Mucosa of descending colon (tissue), 3 donors: Measurements from ENCODE around the gene SPRN. TPM values are rescaled to one million over a fixed set of nuclear protein-coding genes. Genes with fewer than 3 reads are reported as not detected.
"Not testable (repeated sequence)": the region's sequence is repeated elsewhere in the genome, so short reads cannot be mapped to it uniquely, and the experiment has no call there.

Source experiments
- ATAC-seq: fragments of 200-7000 bp; cut with Tn5 transposase; one replicate; pipeline ENCODE4 v1.9.1; 2020; ENCODE audit warnings: mild to moderate bottlenecking, moderate library complexity
- DNase-seq, 3 donors: peaks; one replicate each; pipeline ENCODE4 v3.0.0-alpha.2; 2020
- H3K36me3 ChIP-seq: fragments of 200-600 bp; one replicate; pipeline ENCODE4 v1.8.0; 2021; ENCODE audit warnings: low read depth, mild to moderate bottlenecking
- H3K4me1 ChIP-seq: fragments of 200-600 bp; one replicate; pipeline ENCODE4 v1.8.0; 2021; ENCODE audit warnings: low read depth, mild to moderate bottlenecking
- H3K4me3 ChIP-seq: fragments of 200-600 bp; one replicate; pipeline ENCODE4 v1.8.0; 2021; ENCODE audit warnings: mild to moderate bottlenecking
- H3K9me3 ChIP-seq: fragments of 200-600 bp; one replicate; pipeline ENCODE4 v1.8.0; 2021; ENCODE audit warnings: mild to moderate bottlenecking
- intact Hi-C, 2 donors: fragments of 100-400 bp; cut with DNase I in 1 of 2; cut with micrococcal nuclease in 1 of 2; formaldehyde crosslinking; loops; one replicate each; pipeline versions ENCODE4 v1.11.0 to v1.11.1; 2022; cut with DNase I, micrococcal nuclease
- microRNA-seq: library from miRNA; unstranded; fragments of <30 nt; microRNA quantifications from one replicate; pipeline ENCODE4, GENCODE V29; 2019
- total RNA-seq, 3 donors: library from RNA; stranded (reverse); fragmentation: NEBNext Ultra II Directional in 2 of 3; extraction: Animal tissue kit (Norgen Biotek cat#: 25700) in 2 of 3; gene quantifications; one replicate each; pipeline versions ENCODE4 v1.2.1 to v1.2.4, GENCODE V29; 2021 to 2023
- TF ChIP-seq, protein P1 (sequence below): fragments of 200-600 bp; IDR thresholded peaks from one replicate; pipeline ENCODE4 v1.8.0; 2022; ENCODE audit warnings: antibody characterized with exemption, mild to moderate bottlenecking
- donor health status: DM: no; HTN: no; CAD: no; lungs with moderate emphysema.
- donor health status: DM: no; HTN: no; CAD: no.
- donor health status: DM: no; HTN: yes; CAD: no.

Gene SPRN
- total RNA-seq, 3 donors from 2014 or later: 0.25 TPM; not detected in 2

- intact Hi-C loops: no loop called here
- H3K36me3 ChIP-seq: no peaks in the 10 kb centered on the region
- DNase-seq: peak in 1 of 3 donors; percentile 61
- TF ChIP-seq, protein P1, sequence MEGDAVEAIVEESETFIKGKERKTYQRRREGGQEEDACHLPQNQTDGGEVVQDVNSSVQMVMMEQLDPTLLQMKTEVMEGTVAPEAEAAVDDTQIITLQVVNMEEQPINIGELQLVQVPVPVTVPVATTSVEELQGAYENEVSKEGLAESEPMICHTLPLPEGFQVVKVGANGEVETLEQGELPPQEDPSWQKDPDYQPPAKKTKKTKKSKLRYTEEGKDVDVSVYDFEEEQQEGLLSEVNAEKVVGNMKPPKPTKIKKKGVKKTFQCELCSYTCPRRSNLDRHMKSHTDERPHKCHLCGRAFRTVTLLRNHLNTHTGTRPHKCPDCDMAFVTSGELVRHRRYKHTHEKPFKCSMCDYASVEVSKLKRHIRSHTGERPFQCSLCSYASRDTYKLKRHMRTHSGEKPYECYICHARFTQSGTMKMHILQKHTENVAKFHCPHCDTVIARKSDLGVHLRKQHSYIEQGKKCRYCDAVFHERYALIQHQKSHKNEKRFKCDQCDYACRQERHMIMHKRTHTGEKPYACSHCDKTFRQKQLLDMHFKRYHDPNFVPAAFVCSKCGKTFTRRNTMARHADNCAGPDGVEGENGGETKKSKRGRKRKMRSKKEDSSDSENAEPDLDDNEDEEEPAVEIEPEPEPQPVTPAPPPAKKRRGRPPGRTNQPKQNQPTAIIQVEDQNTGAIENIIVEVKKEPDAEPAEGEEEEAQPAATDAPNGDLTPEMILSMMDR: no peak
- peaks cover 16% of the 10 kb centered on the region for H3K4me1 ChIP-seq
- no peaks in the 10 kb centered on the region for H3K9me3 ChIP-seq
- no peak overlapping the region for H3K4me3 ChIP-seq
- ATAC-seq: no peak
Observed at GRCh38 chr10:133377025-133377817, 47.2 kb downstream of the SPRN start.

DNA sequence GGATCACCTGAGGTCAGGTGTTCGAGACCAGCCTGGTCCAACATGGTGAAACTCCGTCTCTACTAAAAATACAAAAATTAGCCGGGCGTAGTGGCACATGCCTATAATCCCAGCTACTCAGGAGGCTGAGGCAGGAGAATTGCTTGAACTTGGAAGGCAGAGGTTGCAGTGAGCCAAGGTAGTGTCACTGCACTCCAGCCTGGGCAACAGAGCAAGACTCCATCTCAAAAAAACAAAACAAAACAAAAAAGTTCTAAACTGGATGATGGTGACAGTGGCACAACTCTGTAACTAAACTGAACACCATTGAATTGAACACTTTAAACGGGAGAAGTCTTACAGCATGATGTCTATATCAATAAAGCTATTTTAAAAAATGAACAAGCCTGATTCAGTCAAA is 48.2 kb downstream of the SPRN start:
- intact Hi-C loops, H3K9me3 ChIP-seq, DNase-seq, ATAC-seq, H3K4me3 ChIP-seq, H3K36me3 ChIP-seq: not testable (repeated sequence)
- peaks cover 17% of the 10 kb centered on the region for H3K4me1 ChIP-seq

- Histone ChIP-seq H3K4me3 (no peak overlapping the region), H3K36me3 (no peaks in the 10 kb centered on the region), H3K4me1 (peaks cover 17% of the 10 kb centered on the region), H3K9me3 (no peaks in the 10 kb centered on the region)
- ATAC-seq: no peak
- intact Hi-C loops: no loop called here
- no peak for DNase-seq
- TF ChIP-seq, protein P1: no peak
Observed at GRCh38 chr10:133375357-133376115, 48.9 kb downstream of the SPRN start.

DNA sequence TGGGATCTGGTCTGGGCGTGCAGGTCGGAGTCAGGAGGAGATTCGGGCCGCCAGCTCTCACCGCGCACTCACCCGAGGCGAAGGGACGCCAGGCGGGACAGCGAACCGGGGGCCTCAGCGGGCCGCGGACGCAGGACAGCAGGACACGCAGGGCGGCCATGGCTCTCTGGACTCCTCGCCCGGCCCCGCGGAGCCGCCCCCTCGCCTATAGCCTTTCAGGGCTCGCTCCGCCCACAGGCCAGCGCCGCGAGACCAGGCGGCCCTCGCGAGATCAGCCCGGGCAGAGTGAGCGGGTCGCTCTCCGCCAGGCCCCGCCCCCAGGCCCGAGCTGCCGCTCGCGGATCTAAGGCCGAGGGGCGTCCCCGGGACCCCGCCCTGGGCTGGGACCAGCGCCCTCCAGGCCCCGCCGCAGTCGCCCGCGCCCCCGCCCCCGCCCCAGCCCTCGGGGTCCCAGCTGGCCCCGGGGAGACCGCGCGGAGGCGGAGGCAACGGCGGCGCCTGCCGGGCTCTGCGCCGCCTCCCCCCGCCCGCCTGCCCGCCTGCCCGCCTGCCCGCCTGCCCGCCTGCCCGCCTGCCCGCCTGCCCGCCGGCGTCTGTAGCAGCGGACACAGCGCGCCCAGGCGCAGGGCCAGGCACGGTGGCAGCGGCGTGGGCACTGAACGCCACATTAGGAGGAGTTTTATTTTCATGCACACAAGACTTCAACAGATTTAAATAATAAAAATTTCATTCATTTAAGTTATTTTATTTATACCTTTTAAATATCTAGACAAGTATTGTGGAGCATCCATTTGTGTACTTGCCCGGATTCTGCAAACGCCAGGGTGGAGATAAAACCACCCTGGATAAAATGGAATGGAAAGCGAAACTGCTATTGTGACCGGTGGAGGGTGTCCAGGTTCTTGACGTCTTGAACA is 51.0 kb downstream of the SPRN start, which contains the start of gene ECHS1:
TSS of gene ECHS1 (minus strand) at position 181 of the 917 bp plus-strand sequence. CDS start at position 160, 21 bp downstream.
- peaks cover 11% of the 10 kb centered on the region for H3K4me1 ChIP-seq
- TF ChIP-seq, protein P1: no peak
- H3K36me3 ChIP-seq: peaks cover 5% of the 10 kb centered on the region
- no peaks in the 10 kb centered on the region for H3K9me3 ChIP-seq
- intact Hi-C loops: no loop called here
- DNase-seq (peak; percentile 97 to 99 (median 97)), ATAC-seq (peak; percentile 98)
- H3K4me3 ChIP-seq: peak within 1 kb of the TSS; percentile 74

- H3K4me1 ChIP-seq: peaks cover 6% of the 10 kb centered on the region
- intact Hi-C loops: no loop called here
- DNase-seq (peak; percentile 56 to 78 (median 76)), ATAC-seq (peak; percentile 37)
- H3K36me3 ChIP-seq: peaks cover 5% of the 10 kb centered on the region
- H3K9me3 ChIP-seq: no peaks in the 10 kb centered on the region
- no peak overlapping the region for H3K4me3 ChIP-seq
- TF ChIP-seq, protein P1: no peak
Observed at GRCh38 chr10:133372507-133372906, 51.9 kb downstream of the SPRN start.

Small RNA genes lying within 50 kb of the gene (microRNA-seq; reads per million reads assigned to microRNA genes)
- 2.3 reads per million, percentile 5 among the genes with 10 or more reads in this experiment for gene MIR3944

Other genes with a start within 250 kb of the SPRN start
- not detected for gene UTF1, start 194.4 kb downstream of the SPRN start, total RNA-seq
- 1 to 10 TPM in 1 of 3 donors, under 1 TPM in 2; 0.09 to 1.2 (median 0.36) TPM for gene VENTX, start 186.8 kb downstream of the SPRN start, total RNA-seq
- 1 to 10 TPM; 4.8 to 7.0 (median 5.2) TPM for gene ADAM8, start 147.8 kb downstream of the SPRN start, total RNA-seq
- 10 to 100 TPM; 48.1 to 63.4 (median 58.8) TPM for gene TUBGCP2, start 115.8 kb downstream of the SPRN start, total RNA-seq
- gene ZNF511, start 115.7 kb downstream of the SPRN start, total RNA-seq: 10 to 100 TPM; 39.1 to 54.0 (median 42.7) TPM
- 1 to 10 TPM in 2 of 3 donors, not detected in 1; 1.1 to 7.5 TPM for gene CALY, start 87.7 kb downstream of the SPRN start, total RNA-seq
- gene PRAP1, start 77.3 kb downstream of the SPRN start, total RNA-seq: 100 to 1,000 TPM in 2 of 3 donors, 10 to 100 TPM in 1; 69.0 to 215 (median 106) TPM
- gene FUOM, start 66.6 kb downstream of the SPRN start, total RNA-seq: 10 to 100 TPM; 13.5 to 22.2 (median 18.8) TPM
- gene ECHS1, start 51.3 kb downstream of the SPRN start, total RNA-seq: 100 to 1,000 TPM in 2 of 3 donors, 10 to 100 TPM in 1; 97.7 to 180 (median 151) TPM
- gene PAOX, start 45.4 kb downstream of the SPRN start, total RNA-seq: 1 to 10 TPM; 7.5 to 9.3 (median 8.3) TPM
- gene MTG1, start 30.5 kb downstream of the SPRN start, total RNA-seq: 10 to 100 TPM; 43.6 to 52.7 (median 45.6) TPM
- gene SCART1, start 29.3 kb upstream of the SPRN start, total RNA-seq: 1 to 10 TPM; 2.5 to 4.8 (median 3.7) TPM
- 1 to 10 TPM in 1 of 3 donors, under 1 TPM in 2; 0.70 to 2.5 (median 0.90) TPM for gene CYP2E1, start 102.7 kb upstream of the SPRN start, total RNA-seq
- gene SYCE1, start 141.0 kb upstream of the SPRN start, total RNA-seq: under 1 TPM in 2 of 3 donors, not detected in 1; 0.20 to 0.51 TPM
- gene FRG2B, start 202.2 kb upstream of the SPRN start, total RNA-seq: not detected